ENCODE results near the gene IFT52. TPM values are rescaled to one million over a fixed set of nuclear protein-coding genes. Genes with fewer than 3 reads are reported as not detected.
A peak's percentile ranks its signal among the peaks of the same experiment; 100 is the strongest.

The IFT52 gene
- total and polyA plus RNA-seq, 7 donors: 15.7 to 46.3 (median 30.7) TPM

GRCh38 chr20:43658069-43658722, 67.5 kb downstream of the IFT52 start:
- 62 to 75% methylated on average over 11 of the region's 11 CpGs for WGBS, 2 donors
- Histone ChIP-seq H3K4me1 (peaks cover 0 to 16% (median 3%) of the 10 kb centered on the region in 4 donors), H3K27me3 (no peaks in the 10 kb centered on the region), H3K36me3 (no peaks in the 10 kb centered on the region), H3K4me3 (peak overlapping the region in 3 of 4 donors; percentile 49 to 66 (median 57)), H3K9me3 (no peaks in the 10 kb centered on the region), H3K27ac (no peak overlapping the region)
- intact Hi-C loops (cut with DNase I): no loop called here
- DNase-seq: no peak
- TF ChIP-seq POLR2AphosphoS5 (IDR thresholded peaks at IDR 0.05) (no peak), CTCF (IDR thresholded peaks at IDR 0.05) (no peak), POLR2A (IDR thresholded peaks at IDR 0.05) (no peak), EP300 (IDR thresholded peaks at IDR 0.05) (no peak)

DNA sequence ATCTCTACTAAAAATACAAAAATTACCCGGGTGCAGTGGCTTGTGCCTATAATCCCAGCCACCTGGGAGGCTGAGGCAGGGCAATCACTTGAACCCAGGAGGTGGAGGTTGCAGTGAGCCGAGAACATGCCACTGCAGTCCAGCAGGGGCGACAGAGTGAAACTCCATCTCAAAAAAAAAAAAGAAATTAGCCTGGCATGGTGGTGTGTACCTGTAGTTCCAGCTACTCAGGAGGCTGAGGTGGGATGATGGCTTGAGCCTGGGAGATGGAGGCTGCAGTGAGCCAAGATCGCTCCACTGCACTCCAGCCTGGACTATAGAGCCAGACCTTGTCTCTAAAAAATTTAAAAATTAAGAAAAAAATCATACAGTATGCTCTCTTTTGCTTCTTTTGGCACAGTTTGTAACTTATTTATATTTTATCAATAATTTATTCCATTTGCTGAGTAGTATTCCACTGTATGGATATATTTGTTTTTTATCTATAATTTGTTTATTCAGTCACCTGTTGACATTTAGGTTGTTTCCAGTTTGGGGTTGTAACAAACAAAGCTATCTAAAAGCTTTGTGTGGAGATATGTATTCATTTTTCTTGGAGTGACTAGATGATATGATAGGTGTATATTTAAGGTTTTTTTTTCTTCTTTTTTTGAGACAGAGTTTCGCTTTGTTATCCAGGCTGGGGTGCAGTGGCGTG, 68.1 kb downstream of the IFT52 start:
- DNase-seq: no peak
- H3K36me3 ChIP-seq: no peaks in the 10 kb centered on the region
- no peaks in the 10 kb centered on the region for H3K9me3 ChIP-seq
- H3K27me3 ChIP-seq: no peaks in the 10 kb centered on the region
- intact Hi-C loops (cut with DNase I): no loop called here
- no peak for TF ChIP-seq POLR2AphosphoS5 (IDR thresholded peaks at IDR 0.05)
- 71 to 91% methylated on average over 6 of the region's 6 CpGs for WGBS, 2 donors
- no peak overlapping the region for H3K4me3 ChIP-seq
- no peak overlapping the region for H3K27ac ChIP-seq
- H3K4me1 ChIP-seq: peaks cover 0 to 16% (median 3%) of the 10 kb centered on the region in 4 donors

DNA sequence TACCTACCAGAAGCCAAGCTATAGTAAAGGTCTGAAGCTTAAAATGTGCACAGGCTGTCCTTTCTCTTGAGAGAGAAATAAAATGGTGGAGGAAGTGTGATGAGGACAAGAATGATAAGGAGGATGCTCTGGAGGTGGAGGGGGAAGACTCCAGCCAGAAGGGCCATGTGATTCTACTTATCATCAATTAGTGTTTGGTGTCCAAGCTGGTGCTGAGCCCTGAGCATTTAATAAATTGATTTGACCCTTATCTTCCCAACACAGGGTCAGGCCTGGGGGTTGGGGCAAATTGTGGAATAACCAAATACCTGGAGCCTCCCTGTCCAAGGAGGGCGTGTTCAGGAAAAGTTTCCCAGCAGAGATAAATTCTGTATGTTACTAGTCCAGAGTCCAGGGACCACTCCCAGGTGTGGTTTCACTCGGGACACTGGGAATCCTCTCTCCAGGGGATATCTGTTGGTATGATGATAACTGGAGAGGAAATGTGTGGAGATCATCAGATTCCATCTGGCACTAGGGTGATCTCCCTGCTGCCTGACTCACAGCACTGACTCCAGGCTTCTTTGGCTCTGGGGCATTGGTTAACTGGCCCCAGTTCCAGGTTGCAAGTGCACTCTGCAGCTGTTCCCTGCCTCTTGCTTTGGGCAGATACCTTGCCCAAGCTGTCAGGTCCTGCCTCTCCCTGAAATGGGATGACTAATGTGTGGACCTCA, 72.4 kb downstream of the IFT52 start:
- Histone ChIP-seq H3K36me3 (no peaks in the 10 kb centered on the region), H3K27me3 (peaks cover 11 to 36% (median 21%) of the 10 kb centered on the region in 3 donors), H3K4me3 (no peak overlapping the region), H3K4me1 (peaks cover 0 to 15% (median 12%) of the 10 kb centered on the region in 4 donors), H3K9me3 (no peaks in the 10 kb centered on the region), H3K27ac (no peak overlapping the region)
- 18 to 63% methylated on average over 2 of the region's 2 CpGs for WGBS, 2 donors
- no peak for DNase-seq
- intact Hi-C loops (cut with DNase I): no loop called here
- TF ChIP-seq POLR2AphosphoS5 (IDR thresholded peaks at IDR 0.05): no peak
- TF ChIP-seq CTCF (IDR thresholded peaks at IDR 0.05): no peak
- no peak for TF ChIP-seq EP300 (IDR thresholded peaks at IDR 0.05)
- TF ChIP-seq POLR2A (IDR thresholded peaks at IDR 0.05): no peak

GRCh38 chr20:43665466-43666176, 74.9 kb downstream of the IFT52 start:
- Histone ChIP-seq H3K27me3 (peaks cover 16 to 61% (median 43%) of the 10 kb centered on the region in 3 donors), H3K27ac (no peak overlapping the region), H3K36me3 (no peaks in the 10 kb centered on the region), H3K4me1 (peaks cover 0 to 15% (median 12%) of the 10 kb centered on the region in 4 donors), H3K9me3 (no peaks in the 10 kb centered on the region), H3K4me3 (no peak overlapping the region)
- TF ChIP-seq EP300 (IDR thresholded peaks at IDR 0.05) (no peak), POLR2A (IDR thresholded peaks at IDR 0.05) (no peak), CTCF (IDR thresholded peaks at IDR 0.05) (no peak), POLR2AphosphoS5 (IDR thresholded peaks at IDR 0.05) (no peak)
- intact Hi-C loops (cut with DNase I): no loop called here
- WGBS, 2 donors: 75 to 78% methylated on average over 6 of the region's 6 CpGs
- DNase-seq: no peak
